Inflammatory macrophage treated with lipopolysaccharide for 1 hour (primary cell): Measurements from ENCODE around the gene IGSF3.
A peak's percentile ranks its signal among the peaks of the same experiment; 100 is the strongest.

ENCODE experiments used
- DNase-seq, 2 donors: peaks; one replicate each; pipeline ENCODE4 v3.0.0-alpha.2; 2020 to 2022

The IGSF3 gene

GRCh38 chr1:116667575-116668105 is at the start of gene IGSF3:
Gene IGSF3 (minus strand): TSS chr1:116667733. CDS start chr1:116666326, 1,407 bp downstream.
- DNase-seq: peak; percentile 58 to 65

GRCh38 chr1:116717318-116717717 is 49.8 kb upstream of the IGSF3 start:
- no peak for DNase-seq

- no peak for DNase-seq
These were observed 48.9 kb upstream of the IGSF3 start for GRCh38 chr1:116716391-116716790.

- no peak for DNase-seq
These were observed 45.9 kb upstream of the IGSF3 start for GRCh38 chr1:116713474-116713873.

GRCh38 chr1:116712510-116712909 is 45.0 kb upstream of the IGSF3 start:
- DNase-seq: no peak

- DNase-seq: no peak
These were observed 43.8 kb upstream of the IGSF3 start for GRCh38 chr1:116711263-116711840.

GRCh38 chr1:116710420-116711262 is 43.1 kb upstream of the IGSF3 start:
- no peak for DNase-seq

- DNase-seq: no peak
These were observed 42.2 kb upstream of the IGSF3 start for GRCh38 chr1:116709666-116710167.

GRCh38 chr1:116708255-116708900 is 40.8 kb upstream of the IGSF3 start:
- DNase-seq: no peak

GRCh38 chr1:116706841-116707240 is 39.3 kb upstream of the IGSF3 start:
- DNase-seq: no peak

GRCh38 chr1:116706123-116706522 is 38.6 kb upstream of the IGSF3 start:
- no peak for DNase-seq

- no peak for DNase-seq
These were observed 36.7 kb upstream of the IGSF3 start for GRCh38 chr1:116704278-116704677.

GRCh38 chr1:116699605-116700004 is 32.1 kb upstream of the IGSF3 start:
- DNase-seq: peak in 1 of 2 donors; percentile 18

GRCh38 chr1:116698244-116698595 is 30.7 kb upstream of the IGSF3 start:
- DNase-seq: no peak

GRCh38 chr1:116697548-116698243 is 30.2 kb upstream of the IGSF3 start:
- DNase-seq: no peak

GRCh38 chr1:116694524-116694923 is 27.0 kb upstream of the IGSF3 start:
- no peak for DNase-seq

- DNase-seq: no peak
These were observed 26.4 kb upstream of the IGSF3 start for GRCh38 chr1:116693759-116694480.

- DNase-seq: no peak
These were observed 25.3 kb upstream of the IGSF3 start for GRCh38 chr1:116692879-116693278.

GRCh38 chr1:116690849-116691406 is 23.4 kb upstream of the IGSF3 start:
- no peak for DNase-seq

GRCh38 chr1:116690396-116690848 is 22.9 kb upstream of the IGSF3 start:
- DNase-seq: no peak

- DNase-seq: no peak
These were observed 19.3 kb upstream of the IGSF3 start for GRCh38 chr1:116686723-116687352.
